Epidermal melanocyte (primary cell): ENCODE data around the gene OTOP2.
"Not testable (repeated sequence)": the region's sequence is repeated elsewhere in the genome, so short reads cannot be mapped to it uniquely, and the experiment has no call there.

Source experiments
- DNase-seq: peaks from one replicate; pipeline ENCODE4 v3.0.0; 2011; ENCODE audit warnings: low spot score; ENCODE audit not compliant: insufficient read length

OTOP2 gene

DNA sequence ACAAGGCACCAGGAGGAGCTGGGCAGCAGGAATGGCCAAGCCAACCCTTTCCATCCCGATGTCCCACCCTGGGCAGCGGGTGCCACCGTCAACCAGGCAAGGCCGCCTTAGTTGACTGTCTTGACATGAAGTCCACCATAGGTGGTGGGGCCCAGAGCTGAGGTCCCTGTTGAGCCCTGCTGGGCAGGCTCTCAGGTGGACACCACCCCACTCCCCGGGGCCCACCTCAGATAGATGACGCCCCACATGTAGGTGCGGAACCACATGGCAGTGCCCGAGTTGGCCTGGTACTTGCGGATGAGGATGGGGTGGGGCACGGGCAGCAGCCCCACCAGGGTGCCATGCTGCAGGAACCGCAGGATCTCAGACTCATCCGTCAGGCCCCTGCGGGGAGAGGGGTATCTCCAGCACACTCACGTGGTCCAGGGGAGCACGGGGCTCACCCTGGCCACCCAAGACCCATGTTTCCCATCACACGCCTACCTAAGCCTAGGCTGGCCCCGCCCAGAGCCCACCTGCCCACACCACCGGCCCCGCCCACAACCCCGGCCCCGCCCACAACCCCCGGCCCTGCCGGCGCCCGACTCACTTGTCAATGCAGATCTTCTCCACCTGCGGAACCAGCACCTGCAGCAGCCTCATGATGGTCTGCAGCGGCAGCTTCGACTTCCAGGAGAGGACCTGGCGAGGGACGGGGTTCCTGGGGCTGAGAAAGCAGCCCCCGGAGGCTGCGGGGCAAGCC lies 27.8 kb downstream of the OTOP2 start:
- DNase-seq = no peak

DNA sequence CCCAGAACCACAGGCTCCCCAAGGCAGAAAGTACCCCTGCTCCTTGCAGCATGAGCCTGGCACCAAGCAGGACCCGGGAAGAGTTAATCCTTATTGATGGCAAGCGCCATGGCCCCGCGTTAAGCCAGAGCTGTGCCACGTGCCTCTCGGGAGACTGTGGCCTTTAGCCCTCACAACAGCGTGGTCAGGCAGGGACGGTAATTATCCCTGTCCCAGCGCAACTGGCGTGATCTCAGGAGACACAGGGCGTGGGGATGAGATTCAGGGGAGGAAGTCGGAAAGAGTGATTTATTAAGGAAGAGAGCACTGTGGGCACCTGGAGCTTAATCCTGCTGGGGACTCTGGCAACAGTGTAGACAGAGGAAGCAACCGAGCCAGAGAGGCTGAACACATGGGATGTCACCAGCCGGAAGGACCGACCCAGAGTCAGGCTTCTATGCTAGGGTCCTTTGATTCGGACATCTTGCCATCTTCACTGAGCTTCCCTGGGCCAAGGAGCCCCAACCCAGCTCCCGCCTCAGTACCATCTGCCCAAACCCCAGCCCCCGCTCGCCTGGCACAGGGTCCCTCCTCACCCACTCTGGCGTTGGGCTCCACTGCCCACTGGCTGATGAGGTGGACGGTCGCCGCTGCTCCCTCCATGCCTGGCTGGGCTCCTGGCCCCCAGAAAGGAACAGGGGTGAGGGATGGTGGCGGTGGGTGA lies 28.5 kb downstream of the OTOP2 start:
- no peak for DNase-seq

DNA sequence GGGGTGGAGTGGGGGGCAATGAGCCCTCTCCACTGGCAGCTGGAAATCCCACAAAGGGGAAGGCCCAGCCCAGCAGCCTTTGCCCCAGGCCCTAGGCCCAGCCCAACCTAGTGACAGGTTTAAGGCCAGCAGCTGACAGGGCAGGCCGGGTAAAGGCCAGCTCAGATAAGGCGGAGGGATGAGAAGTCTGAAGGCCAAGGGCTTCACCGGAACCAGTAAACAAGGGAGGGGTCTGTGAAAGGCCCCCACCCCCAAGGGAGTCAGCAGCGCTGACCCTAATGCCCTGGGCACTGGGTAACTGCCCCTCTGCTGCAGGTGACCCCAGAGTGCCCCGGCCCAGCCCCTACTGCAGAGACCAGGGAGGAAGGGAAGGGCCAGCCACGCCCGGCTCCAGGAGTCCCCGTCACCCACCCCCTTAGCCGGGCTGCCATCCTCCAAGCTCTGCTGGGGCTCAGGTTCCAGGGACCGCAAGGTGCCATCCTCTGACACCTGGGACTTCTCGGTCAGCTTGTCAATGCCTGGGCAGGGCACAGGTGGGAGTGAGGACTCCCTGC lies 29.1 kb downstream of the OTOP2 start:
- DNase-seq = no peak

DNA sequence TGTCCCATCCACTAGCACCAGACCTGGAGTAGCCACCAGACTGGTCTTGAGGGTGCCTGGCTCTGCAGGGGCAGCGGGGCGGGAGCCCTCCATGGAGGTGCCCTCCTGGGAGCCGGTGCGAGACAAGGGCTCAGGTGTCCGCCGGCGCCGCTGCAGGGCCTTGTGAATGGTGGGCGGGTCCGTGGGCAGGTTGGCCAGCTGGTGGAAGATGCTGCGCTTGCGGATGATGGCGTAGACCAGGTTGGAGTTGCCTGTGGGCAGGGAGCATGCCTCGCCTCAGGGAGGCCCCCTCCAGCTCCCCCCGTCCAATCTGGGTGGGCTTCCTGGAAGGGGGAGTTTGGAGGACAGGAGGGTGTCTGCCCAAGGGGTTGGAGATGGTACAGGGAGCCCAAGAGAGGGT lies 30.0 kb downstream of the OTOP2 start:
- no peak for DNase-seq

DNA sequence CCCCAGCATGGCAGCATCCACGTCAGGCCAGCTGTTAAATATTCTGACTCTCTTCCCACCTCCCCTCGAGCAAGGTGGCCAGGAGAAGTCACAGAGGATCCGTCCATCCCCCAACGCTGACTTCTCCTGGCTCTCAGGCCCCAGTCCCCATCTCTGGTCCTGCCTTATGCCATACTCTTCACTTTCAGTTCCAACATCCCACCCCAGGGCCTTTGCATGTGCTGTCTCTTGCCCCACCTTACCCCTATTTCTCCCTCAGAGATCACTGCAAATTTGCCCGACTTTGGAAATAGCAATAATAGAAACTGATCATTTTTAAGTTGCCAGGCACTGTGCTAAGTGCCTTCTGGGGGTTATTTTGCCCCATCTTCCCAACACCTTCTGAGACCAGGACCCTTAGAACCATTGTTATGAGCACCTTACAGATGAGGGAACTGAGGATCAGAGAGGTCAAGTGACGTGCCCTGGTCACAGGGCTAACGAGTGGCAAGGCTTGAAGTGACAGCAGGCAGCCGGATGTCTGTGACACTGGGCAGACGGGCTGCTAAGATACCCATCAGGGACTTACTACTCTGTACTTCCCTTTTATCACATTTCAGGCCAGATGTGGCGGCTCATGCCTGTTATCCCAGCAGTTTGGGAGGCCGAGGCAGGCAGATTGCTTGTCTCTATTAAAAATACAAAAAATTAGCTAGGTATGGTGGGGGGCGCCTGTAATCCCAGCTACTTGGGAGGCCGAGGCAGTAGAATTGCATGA lies 30.8 kb downstream of the OTOP2 start:
- DNase-seq = no peak

DNA sequence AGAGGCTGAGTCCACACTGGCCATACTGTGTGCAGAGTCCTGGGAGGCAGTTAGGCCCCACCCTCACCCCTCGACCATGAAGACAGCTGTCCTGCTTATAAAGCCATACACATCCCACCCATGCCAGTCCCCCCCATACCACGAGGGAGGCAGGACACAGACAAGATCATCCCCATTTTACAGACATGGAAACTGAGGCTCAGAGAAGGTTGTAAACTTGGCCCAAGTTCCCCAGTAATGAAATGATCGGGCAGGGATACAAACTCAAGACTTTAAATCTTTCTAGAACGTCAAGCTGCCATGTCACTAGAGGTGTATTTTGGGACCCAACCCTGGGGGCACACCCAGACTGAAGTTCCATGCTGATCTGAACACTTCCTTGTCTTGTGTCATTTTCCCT lies 32.0 kb downstream of the OTOP2 start:
- DNase-seq = no peak

DNA sequence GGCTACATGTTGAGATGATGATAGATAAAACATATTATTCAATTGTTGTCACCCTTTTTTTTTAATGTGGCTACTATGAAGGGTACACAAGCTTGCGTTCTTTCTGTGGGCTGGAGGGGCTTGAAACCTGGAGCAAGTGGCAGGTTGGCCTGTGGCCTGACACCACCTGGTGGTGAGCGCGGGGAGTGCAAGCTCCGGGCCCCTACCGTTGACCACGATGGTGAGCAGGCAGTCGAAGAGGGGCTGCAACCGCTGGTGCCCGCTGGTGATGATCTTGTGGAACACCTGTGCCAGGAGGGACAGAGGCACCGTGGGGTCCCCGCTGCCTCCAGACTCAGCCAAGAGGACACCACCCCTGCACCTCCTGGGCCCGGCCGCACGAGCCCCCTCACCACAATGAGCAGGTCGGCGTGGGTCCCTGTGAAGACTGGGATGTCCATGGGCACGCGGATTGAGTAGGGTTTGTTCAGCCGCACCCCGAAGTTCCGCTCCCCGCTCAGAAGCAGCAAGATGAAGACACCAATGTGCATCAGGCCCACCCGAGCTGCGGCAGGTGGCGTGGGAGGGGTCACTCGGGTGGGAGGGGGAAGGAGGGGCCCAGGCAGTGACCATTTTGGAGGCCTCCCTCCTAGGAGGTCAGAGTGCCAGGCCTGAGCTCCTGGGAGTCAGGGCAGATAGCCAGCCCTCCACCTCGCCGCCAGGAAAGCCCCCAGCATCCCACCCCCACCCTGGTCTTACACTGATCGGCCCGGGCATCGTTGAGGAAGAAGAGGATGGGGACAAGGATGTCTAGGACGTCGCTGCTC lies 34.1 kb downstream of the OTOP2 start:
- DNase-seq = peak; percentile 79

DNA sequence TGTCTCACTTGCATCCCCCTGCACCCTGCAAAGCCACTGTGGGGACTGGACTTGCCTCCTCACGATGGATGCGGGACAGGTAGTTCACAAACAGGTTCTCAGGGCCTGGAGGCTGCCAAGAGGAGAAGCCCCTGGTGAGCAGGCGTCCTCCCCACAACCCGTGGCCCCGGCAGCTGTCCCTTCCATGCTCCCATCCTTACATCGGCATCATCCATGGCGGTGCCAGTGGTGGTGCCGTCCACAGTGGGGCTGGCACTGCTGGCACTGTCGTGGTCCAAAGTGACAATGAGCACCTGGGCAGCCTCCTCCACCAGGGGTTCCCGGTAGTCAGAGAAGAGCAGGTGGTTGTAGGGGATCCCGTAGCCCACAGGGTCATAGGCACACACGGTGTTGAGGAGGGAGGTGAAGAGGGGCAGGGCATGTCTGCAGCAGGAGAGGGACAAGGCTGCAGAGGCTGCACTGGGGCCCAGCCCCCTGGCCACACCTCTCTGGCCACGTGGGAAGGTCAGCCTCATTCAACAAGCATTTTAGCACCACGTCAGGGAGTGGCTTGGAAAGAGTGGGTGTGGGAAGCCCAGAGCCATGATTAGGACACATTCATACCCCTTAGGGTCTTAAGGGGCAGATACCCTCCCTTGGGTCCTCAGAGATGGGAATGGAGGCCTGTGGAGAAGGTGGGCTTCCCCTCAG lies 35.9 kb downstream of the OTOP2 start:
- no peak for DNase-seq

DNA sequence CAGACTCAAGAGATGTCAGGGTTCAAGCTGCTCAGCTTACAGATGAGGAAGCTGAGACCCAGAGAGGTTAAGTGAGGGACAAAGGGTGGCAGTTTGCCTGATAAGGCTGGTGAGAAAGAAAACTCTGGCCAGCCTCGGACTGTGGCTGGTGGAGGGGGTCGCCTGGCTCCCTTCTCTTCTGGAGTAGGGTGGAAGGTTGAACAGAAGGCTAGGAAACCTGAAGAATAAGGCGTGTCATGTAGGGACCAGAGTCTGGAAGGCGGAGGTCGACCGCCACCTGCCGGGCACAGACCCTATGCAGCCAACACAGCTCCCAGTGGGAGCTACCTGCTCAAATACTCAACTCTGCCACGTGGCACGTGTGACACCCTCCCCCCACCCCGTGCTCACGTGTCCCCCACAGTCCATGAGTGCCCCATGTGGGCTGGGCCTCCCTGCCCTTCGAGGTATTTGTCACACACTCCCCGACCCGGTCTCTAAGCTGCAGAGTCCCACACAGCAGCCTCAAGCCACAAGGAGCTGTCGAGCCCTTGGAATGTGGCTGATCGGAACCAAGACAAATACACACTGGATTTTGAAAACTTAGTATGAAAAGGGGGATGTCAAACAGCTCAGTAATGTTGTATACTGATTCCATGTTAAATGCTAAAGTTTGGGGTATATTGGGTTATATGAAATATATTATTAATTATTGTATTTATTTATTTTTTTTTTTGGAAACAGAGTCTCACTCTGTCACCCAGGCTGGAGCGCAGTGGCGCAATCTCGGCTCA lies 36.7 kb downstream of the OTOP2 start:
- no peak for DNase-seq

DNA sequence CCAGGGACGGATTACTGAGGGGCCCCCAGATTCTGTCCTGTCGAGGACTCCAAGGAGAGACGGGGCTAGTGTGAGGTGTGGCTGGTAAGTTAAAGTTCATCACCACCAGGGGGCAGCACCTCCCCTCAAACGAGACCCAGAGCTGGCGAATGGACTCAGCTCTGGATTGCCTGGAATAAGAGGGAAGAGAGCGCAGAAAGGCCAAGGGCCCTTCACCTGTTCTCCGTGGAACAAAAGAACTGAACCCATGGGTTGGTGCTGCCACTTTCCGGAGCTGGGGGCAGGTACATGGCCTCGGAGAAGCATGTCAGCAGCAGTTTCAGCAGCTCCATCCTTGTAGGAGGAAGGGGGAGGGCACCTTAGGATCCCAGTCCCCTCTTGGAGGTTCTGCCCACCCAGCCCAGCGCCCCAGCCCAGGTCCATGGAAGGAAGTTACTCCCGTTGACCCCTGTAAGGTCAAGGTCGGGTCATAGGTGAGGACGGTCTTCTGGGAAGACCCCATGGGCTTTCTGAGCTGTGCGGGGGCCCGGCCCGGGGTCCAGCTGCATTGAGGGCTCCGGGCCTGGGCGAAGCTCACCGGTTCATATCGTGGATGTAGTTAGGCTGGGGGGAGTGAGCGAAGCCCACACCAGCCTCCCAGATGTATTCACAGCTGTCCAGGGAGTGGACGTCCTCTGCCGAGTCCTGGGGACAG lies 37.7 kb downstream of the OTOP2 start:
- DNase-seq = peak; percentile 96

DNA sequence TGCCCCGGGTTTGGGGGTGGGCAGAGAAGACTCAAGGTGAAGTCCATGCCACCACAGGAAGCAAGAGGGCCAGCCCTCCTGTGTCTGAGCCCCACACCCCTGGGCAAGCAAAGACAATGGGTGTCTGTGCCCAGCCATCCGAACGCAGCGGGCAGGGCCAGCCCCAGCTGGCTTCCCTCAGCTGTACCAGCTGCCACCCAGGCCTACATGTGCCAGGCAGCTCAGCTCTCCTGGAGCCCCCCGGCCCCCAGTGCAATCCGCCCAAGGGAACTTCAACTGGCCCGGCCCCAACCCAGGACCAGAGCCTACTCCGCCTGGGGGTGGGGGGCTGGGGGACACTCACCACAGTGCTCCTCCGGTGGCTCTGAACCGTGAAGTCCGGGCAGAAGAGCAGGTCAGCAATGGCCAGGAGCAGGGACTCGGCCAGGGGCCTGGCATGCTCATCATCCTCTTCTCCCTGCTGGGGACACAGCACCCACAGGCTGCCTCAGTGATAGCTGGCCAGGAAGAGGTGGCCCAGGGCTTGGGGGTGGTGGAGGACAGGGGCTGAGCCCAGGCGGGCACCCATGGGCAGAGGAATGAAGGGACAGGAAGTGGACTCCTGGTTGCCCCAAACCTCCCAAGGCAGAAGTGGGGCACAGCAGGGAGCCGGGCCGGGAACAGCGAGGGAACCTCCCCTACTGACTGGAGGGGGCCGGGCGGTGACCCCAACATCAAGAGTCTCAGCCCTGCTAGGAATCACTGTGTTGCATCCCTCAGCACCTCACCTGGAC lies 38.7 kb downstream of the OTOP2 start:
- DNase-seq = no peak

DNA sequence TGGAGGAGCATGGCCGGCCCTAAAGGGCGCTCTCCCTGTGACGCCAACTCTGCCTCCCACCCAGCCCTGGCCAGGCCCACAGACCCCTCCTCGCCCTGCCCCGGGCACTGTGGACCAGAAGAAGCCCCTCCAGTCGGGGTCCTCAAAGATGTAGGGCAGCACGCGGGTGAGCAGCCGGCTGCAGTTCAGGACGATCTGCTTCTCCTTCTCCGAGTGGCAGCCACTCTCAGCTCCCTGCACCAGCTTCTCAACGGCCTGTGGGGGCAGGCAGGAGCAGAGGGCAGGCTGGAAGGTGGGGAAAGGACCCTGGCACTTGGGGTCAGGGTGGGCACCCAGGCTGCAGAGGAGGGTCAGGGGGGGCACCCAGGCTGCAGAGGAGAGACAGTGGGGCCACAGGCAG lies 39.6 kb downstream of the OTOP2 start:
- no peak for DNase-seq

DNA sequence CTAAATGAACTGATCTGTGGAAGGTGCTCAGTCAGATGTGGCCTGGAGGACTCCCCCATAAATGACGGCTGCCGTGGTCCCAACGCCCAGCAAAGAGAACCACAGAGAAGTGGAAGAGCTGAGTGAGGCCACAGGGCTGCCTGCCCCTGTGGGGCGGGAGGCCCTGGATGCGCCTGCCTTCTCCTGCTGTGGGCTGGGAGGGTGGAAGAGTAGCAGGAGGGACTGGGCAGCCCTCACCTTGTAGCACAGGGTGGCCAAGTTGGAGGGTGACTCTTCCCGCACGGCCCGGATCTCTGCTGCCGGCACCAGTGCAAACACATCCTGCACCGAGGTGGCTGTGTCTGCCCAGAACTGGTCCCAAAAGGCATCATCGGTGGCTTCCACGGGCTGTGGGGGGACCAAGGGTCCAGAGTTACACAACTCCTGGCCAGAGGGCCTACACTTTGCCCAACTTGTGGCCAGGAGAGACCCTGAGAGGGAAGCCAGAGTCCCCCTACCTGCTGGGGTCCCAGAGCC lies 40.2 kb downstream of the OTOP2 start:
- DNase-seq = no peak

DNA sequence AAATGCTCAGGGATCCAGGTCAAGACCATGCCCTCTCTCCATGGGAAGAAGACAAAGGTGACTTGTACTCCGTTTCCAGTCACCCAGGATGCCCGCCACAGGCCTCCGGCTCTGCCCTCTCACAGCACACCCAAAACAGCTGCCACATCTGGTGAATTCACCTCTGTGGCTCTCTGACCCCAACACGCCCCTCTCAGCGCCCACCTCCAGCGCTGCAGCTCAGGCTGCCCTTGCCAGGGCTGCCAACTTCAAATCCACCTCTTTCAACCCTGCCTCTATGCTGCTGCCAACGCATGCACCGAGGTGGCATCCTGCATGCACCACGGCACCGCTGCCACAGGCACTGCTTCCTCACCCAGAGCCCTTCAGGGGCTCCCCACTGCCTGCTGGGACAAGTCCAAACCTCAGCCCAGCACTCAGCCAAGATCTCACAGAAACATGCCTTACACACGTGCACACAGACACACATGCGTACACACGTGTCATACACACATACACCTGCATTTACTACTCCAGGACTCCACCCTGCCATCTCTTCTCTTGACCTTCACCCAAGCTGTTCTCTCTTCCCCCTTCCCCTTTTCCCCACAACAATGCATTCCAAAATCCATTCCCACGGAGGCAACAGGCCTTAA lies 41.0 kb downstream of the OTOP2 start:
- DNase-seq = no peak

DNA sequence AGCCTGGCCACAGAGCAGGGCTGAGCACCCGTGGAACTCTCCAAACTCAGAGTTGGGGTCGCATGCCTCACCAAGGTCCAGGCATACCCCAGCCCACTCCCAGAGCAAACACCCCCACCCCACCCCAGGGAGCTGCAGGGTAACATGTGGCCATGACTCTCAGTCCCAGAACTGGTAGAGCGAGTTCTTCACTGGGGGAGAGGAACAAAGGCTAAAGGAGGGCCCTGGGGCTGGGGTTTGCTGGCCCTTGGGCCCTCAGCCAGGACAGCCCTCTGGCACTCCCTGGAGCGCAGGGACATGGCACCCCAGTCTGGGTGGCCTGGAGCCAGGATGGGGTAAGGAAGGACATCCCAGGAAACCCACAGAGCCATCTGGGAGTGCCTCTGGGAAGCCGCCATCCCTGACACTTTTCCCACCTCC lies 44.3 kb downstream of the OTOP2 start:
- no peak for DNase-seq

DNA sequence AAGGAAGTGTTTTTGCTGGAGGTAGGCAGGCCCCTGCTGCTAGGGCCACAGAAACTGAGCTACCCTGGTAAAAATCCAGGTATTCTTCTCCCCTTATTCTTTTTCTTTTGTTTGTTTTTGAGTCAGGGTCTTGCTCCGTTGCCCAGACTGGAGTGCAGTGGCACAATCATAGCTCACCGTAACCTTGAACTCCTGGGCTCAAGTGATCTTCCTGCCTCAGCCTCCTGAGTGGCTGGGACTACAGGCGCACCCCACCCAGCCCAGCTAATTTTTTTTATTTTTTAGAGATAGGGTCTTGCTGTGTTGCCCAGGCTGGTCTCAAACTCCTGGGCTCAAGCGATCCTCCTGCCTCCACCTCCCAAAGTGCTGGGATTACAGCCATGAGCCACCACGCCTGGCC lies 45.4 kb downstream of the OTOP2 start:
- not testable (repeated sequence) for DNase-seq

DNA sequence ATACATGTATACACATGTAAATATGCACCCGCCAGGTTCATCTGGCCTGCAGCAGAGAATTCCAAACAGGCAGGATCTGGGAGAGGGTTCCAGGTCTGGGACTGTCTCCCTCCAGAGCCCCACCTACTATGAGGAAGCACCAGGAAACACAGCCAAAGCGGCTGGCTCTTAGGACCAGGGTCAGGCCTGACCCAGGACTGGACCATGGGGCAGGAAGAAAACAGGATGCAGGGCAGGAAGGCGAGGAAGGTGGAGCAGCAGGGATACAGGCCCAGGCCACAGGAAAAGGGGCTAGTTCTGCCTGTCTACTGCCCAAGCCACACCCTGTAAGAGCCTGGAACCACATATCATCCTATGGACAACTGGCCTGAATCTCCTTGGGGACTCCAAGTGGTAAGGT lies 46.3 kb downstream of the OTOP2 start:
- DNase-seq = no peak
